GM12874 (cell line): ENCODE data around the gene NEDD4.

Experiments used
- CTCF ChIP-seq: IDR thresholded peaks from 2 replicates; pipeline ENCODE4 v1.5.1; 2011; ENCODE audit warnings: low read depth, mild to moderate bottlenecking, control low read depth, low read length, moderate library complexity; ENCODE audit not compliant: insufficient read depth

The NEDD4 gene

GRCh38 chr15:55780292-55780691, 213.1 kb downstream of the NEDD4 start:
- TF ChIP-seq CTCF: no peak

GRCh38 chr15:55778932-55779331, 214.5 kb downstream of the NEDD4 start:
- TF ChIP-seq CTCF: no peak
